Vagina (tissue), 2 donors: ENCODE measurements around the gene UMPS.

Source experiments
- CTCF ChIP-seq, 3 experiments: fragments of 450-650 bp in 2 of 3; fragments of 200-600 bp in 1 of 3; sonication (generic) in 1 of 3; IDR thresholded peaks; one replicate each; pipeline ENCODE4 v1.5.1; 2017 to 2019; ENCODE audit warnings: antibody characterized with exemption in 3 of 3, mild to moderate bottlenecking in 2 of 3, moderate library complexity in 2 of 3
- POLR2A ChIP-seq, 2 donors: fragments of 450-650 bp; IDR thresholded peaks; one replicate each; pipeline ENCODE4 v1.6.1; 2017; ENCODE audit warnings: antibody characterized with exemption in 2 of 2, mild to moderate bottlenecking in 2 of 2, moderate library complexity in 2 of 2
- POLR2AphosphoS5 ChIP-seq, 2 donors: sonication (generic); formaldehyde crosslinking; IDR thresholded peaks; one replicate each; pipeline ENCODE4 v1.9.0; 2017; ENCODE audit warnings: antibody characterized with exemption in 2 of 2, mild to moderate bottlenecking in 2 of 2, low read depth in 1 of 2; ENCODE audit not compliant: insufficient read depth in 1 of 2

GRCh38 chr3:124695369-124695768 lies 34.9 kb upstream of the UMPS start:
- TF ChIP-seq CTCF (IDR thresholded peaks at IDR 0.05) = no peak
- TF ChIP-seq POLR2A (IDR thresholded peaks at IDR 0.05) = no peak
- no peak for TF ChIP-seq POLR2AphosphoS5 (IDR thresholded peaks at IDR 0.05; ENCODE audit: insufficient read depth in 1 of 2, low read depth in 1 of 2)
